ENCODE data around the gene NTRK1.

NTRK1 gene

GRCh38 chr1:156904187-156904959 is 43.7 kb downstream of the NTRK1 start:
- no peak for DNase-seq (ENCODE audit: extremely low spot score)
- ChIA-PET POLR2A (no interaction called here), CTCF (interaction anchor here (0.6 kb wide), 2 partner anchors 23 to 157 kb away, joined by 4 to 5 read pairs; no protein-coding TSS in a partner anchor)
- no peak for TF ChIP-seq L3MBTL2 (conservative IDR thresholded peaks at IDR 0.05)
- no peak for TF ChIP-seq SP1 (IDR thresholded peaks at IDR 0.05)
- no peak for TF ChIP-seq HDGF (IDR thresholded peaks at IDR 0.05; ENCODE audit: borderline replicate concordance)
- no peak for TF ChIP-seq ZNF384 (IDR thresholded peaks at IDR 0.05)
- no peak for TF ChIP-seq ARNT (IDR thresholded peaks at IDR 0.05)
- no peak for TF ChIP-seq LEF1 (IDR thresholded peaks at IDR 0.05; ENCODE audit: borderline replicate concordance)
- TF ChIP-seq SUZ12 (IDR thresholded peaks at IDR 0.05), result no peak
- no peak for TF ChIP-seq FOXA1 (IDR thresholded peaks at IDR 0.05)
- no peak for TF ChIP-seq ELF4 (IDR thresholded peaks at IDR 0.05)
- TF ChIP-seq FOXM1 (IDR thresholded peaks at IDR 0.05; ENCODE audit: borderline replicate concordance), result no peak
- no peak for TF ChIP-seq PKNOX1 (IDR thresholded peaks at IDR 0.05)
- TF ChIP-seq FOXK2 (IDR thresholded peaks at IDR 0.05), result no peak
- no peak for TF ChIP-seq CTBP1 (IDR thresholded peaks at IDR 0.05; ENCODE audit: borderline replicate concordance)
- no peak for TF ChIP-seq BHLHE40 (IDR thresholded peaks at IDR 0.05; ENCODE audit: borderline replicate concordance)
- TF ChIP-seq NFRKB (IDR thresholded peaks at IDR 0.05), result no peak
- no peak for TF ChIP-seq TARDBP (IDR thresholded peaks at IDR 0.05)

DNA sequence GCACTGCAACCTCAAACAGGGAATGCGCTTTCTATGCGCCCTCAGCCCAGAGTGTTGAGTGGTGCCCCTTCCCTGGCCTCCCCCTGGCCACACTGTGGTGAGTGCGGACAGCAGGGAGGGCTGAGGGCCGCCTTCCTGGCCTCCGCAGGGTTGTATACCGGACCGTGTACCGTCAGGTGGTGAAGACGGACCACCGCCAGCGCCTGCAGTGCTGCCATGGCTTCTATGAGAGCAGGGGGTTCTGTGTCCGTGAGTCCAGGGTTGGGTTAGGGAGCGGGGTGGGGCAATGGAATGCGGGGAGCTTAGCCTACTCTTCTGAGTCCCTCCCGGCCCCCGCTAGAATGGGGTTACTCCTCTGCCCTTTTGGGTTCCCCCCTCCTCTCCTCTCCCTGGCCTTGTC is 44.5 kb downstream of the NTRK1 start:
- DNase-seq (ENCODE audit: extremely low spot score), result no peak
- CTCF ChIA-PET, result no interaction called here
- POLR2A ChIA-PET, result no interaction called here
- TF ChIP-seq SP1 (IDR thresholded peaks at IDR 0.05), result no peak
- TF ChIP-seq NFRKB (IDR thresholded peaks at IDR 0.05), result no peak
- TF ChIP-seq CTBP1 (IDR thresholded peaks at IDR 0.05; ENCODE audit: borderline replicate concordance), result no peak
- no peak for TF ChIP-seq HDGF (IDR thresholded peaks at IDR 0.05; ENCODE audit: borderline replicate concordance)
- TF ChIP-seq BHLHE40 (IDR thresholded peaks at IDR 0.05; ENCODE audit: borderline replicate concordance), result no peak
- TF ChIP-seq PKNOX1 (IDR thresholded peaks at IDR 0.05), result no peak
- TF ChIP-seq TARDBP (IDR thresholded peaks at IDR 0.05), result no peak
- no peak for TF ChIP-seq SUZ12 (IDR thresholded peaks at IDR 0.05)
- TF ChIP-seq FOXM1 (IDR thresholded peaks at IDR 0.05; ENCODE audit: borderline replicate concordance), result no peak
- TF ChIP-seq ARNT (IDR thresholded peaks at IDR 0.05), result no peak
- TF ChIP-seq L3MBTL2 (conservative IDR thresholded peaks at IDR 0.05), result no peak
- TF ChIP-seq FOXA1 (IDR thresholded peaks at IDR 0.05), result no peak
- no peak for TF ChIP-seq ELF4 (IDR thresholded peaks at IDR 0.05)

DNA sequence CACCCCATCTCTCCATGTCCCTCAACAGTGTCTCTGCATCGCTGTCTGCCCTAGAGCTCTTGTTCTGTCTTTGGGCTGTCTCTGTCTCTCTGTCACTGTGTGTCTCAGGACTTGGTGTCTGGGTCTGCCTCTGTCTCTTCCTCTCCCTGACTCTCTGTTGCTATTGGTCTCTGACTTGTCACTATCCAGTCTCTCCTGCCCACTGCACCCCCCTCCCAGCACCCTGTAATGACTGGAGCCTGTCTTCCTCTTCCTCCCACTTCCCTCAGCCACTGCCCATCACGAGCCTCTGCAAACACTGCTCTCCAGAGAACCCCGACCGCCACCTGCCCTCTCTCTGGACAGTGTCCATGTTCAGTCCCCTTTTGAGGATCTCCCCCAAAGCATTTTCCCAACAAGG is 45.0 kb downstream of the NTRK1 start:
- TF ChIP-seq NFRKB (IDR thresholded peaks at IDR 0.05) (no peak), FOXM1 (IDR thresholded peaks at IDR 0.05; ENCODE audit: borderline replicate concordance) (no peak), ELF4 (IDR thresholded peaks at IDR 0.05) (no peak), L3MBTL2 (conservative IDR thresholded peaks at IDR 0.05) (no peak), TARDBP (IDR thresholded peaks at IDR 0.05) (no peak), FOXK2 (IDR thresholded peaks at IDR 0.05) (no peak), FOXA1 (IDR thresholded peaks at IDR 0.05) (no peak), LEF1 (IDR thresholded peaks at IDR 0.05; ENCODE audit: borderline replicate concordance) (no peak), ZNF384 (IDR thresholded peaks at IDR 0.05) (no peak), PKNOX1 (IDR thresholded peaks at IDR 0.05) (no peak), SP1 (IDR thresholded peaks at IDR 0.05) (no peak), SUZ12 (IDR thresholded peaks at IDR 0.05) (no peak), ARNT (IDR thresholded peaks at IDR 0.05) (no peak), CTBP1 (IDR thresholded peaks at IDR 0.05; ENCODE audit: borderline replicate concordance) (no peak), BHLHE40 (IDR thresholded peaks at IDR 0.05; ENCODE audit: borderline replicate concordance) (no peak)
- no peak for DNase-seq (ENCODE audit: extremely low spot score)
- ChIA-PET POLR2A (no interaction called here), CTCF (no interaction called here)

DNA sequence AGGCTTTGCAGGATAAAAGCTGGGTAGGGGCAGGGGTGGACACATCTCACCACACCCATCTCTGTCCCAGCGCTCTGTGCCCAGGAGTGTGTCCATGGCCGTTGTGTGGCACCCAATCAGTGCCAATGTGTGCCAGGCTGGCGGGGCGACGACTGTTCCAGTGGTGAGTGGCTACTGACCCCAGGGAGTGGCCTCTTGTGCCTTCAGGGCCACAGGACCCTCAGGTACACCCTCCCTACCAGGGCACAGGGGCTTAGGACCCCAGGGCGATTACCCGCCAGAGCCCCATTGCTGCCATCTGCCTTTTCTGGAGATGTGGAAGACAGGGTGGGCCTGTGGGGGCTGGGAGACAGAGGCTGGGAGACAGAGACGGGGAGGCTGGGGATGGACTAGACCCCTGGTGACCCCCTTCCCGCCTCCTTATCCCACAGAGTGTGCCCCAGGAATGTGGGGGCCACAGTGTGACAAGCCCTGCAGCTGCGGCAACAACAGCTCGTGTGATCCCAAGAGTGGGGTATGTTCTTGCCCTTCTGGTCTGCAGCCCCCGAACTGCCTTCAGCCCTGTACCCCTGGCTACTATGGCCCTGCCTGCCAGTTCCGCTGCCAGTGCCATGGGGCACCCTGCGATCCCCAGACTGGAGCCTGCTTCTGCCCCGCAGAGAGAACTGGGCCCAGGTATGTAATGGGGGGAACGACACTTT is 45.7 kb downstream of the NTRK1 start:
- ChIA-PET CTCF (no interaction called here), POLR2A (no interaction called here)
- TF ChIP-seq BHLHE40 (IDR thresholded peaks at IDR 0.05; ENCODE audit: borderline replicate concordance), result no peak
- TF ChIP-seq CTBP1 (IDR thresholded peaks at IDR 0.05; ENCODE audit: borderline replicate concordance), result no peak
- no peak for TF ChIP-seq PKNOX1 (IDR thresholded peaks at IDR 0.05)
- no peak for TF ChIP-seq SP1 (IDR thresholded peaks at IDR 0.05)
- TF ChIP-seq NFRKB (IDR thresholded peaks at IDR 0.05), result no peak
- TF ChIP-seq LEF1 (IDR thresholded peaks at IDR 0.05; ENCODE audit: borderline replicate concordance), result no peak
- TF ChIP-seq FOXM1 (IDR thresholded peaks at IDR 0.05; ENCODE audit: borderline replicate concordance), result no peak
- TF ChIP-seq FOXA1 (IDR thresholded peaks at IDR 0.05), result no peak
- no peak for TF ChIP-seq L3MBTL2 (conservative IDR thresholded peaks at IDR 0.05)
- no peak for TF ChIP-seq HDGF (IDR thresholded peaks at IDR 0.05; ENCODE audit: borderline replicate concordance)
- no peak for TF ChIP-seq SUZ12 (IDR thresholded peaks at IDR 0.05)
- no peak for DNase-seq (ENCODE audit: extremely low spot score)

GRCh38 chr1:156908541-156908940 is 47.9 kb downstream of the NTRK1 start:
- DNase-seq (ENCODE audit: extremely low spot score), result no peak
- ChIA-PET POLR2A (no interaction called here), CTCF (interaction anchor here (1.1 kb wide), 1 partner anchor 219 kb away, joined by 3 read pairs; no protein-coding TSS in a partner anchor)
- TF ChIP-seq FOXK2 (IDR thresholded peaks at IDR 0.05), result no peak
